GM12878 (cell line): ENCODE results near the gene PPP1R12B. TPM values are rescaled to one million over a fixed set of nuclear protein-coding genes. Genes with fewer than 3 reads are reported as not detected.

ENCODE experiments used
- ASH2L ChIP-seq: fragments of 300-600, 200-600 bp; sonication (generic); IDR thresholded peaks from 2 replicates; pipeline ENCODE4 v1.6.1; 2017; ENCODE audit warnings: low read depth, mild to moderate bottlenecking, borderline replicate concordance
- E4F1 ChIP-seq: fragments of 450-650 bp; IDR thresholded peaks from 2 replicates; pipeline ENCODE4 v1.6.1; 2018; ENCODE audit warnings: borderline replicate concordance, mild to moderate bottlenecking; ENCODE audit not compliant: partially characterized antibody
- PML ChIP-seq: IDR thresholded peaks from 2 replicates; pipeline ENCODE4 v1.6.1; 2012; ENCODE audit warnings: low read length, inconsistent platforms
- REST ChIP-seq: IDR thresholded peaks from 2 replicates; pipeline ENCODE4 v1.6.1; 2012; ENCODE audit warnings: mild to moderate bottlenecking, low read depth, low read length
- TCF3 ChIP-seq: IDR thresholded peaks from 2 replicates; pipeline ENCODE4 v1.6.1; 2012; ENCODE audit warnings: low read depth, mild to moderate bottlenecking, low read length, borderline replicate concordance; ENCODE audit not compliant: insufficient read depth
- polyA plus RNA-seq, 11 experiments: library from polyadenylated mRNA; depleted of rRNA in 4 of 11; unstranded in 6 of 11; stranded (reverse) in 5 of 11; fragments of >200 nt; fragmentation: Nextera tagmentation in 4 of 11; fragmentation: Illumina TruSeq in 1 of 11; extraction: Ambion mirVana in 4 of 11; extraction: Trizol in 1 of 11; gene quantifications; 1 replicate in 1 of 11; 2 replicates in 10 of 11; pipeline versions ENCODE4 v1.2.1 to v1.2.3, GENCODE V29; 2011 to 2016; ENCODE audit warnings: inconsistent platforms in 2 of 11, missing spikeins in 2 of 11, low read depth in 1 of 11
- total RNA-seq, 4 experiments: library from RNA; depleted of rRNA in 3 of 4; stranded (reverse); fragments of >200 nt in 3 of 4; fragmentation: Illumina TruSeq in 1 of 4; extraction: Trizol in 1 of 4; gene quantifications; 2 replicates each; pipeline versions ENCODE4 v1.2.1 to v1.2.3, GENCODE V29; 2013 to 2021

The PPP1R12B gene
- total and polyA plus RNA-seq, 10 of the 15 experiments (the other 5 are each of a cell fraction or from before 2014, with no cell fraction given) = 0.29 to 9.4 (median 4.7) TPM

- TF ChIP-seq E4F1 (no peak), PML (no peak), REST (no peak), TCF3 (no peak), ASH2L (no peak)
These were observed 90.1 kb downstream of the PPP1R12B start (continued) for GRCh38 chr1:202438393-202439174.
